Measurements from ENCODE around the gene NRG3.

Gene NRG3

GRCh38 chr10:81874875-81875466, at the start of gene NRG3:
Gene NRG3 (plus strand): TSS chr10:81875194.
- no peak for DNase-seq (ENCODE audit: low read depth)

- DNase-seq (ENCODE audit: low read depth): no peak
Measured at GRCh38 chr10:81828251-81828650, 46.7 kb upstream of the NRG3 start.

- no peak for DNase-seq (ENCODE audit: low read depth)
Measured at GRCh38 chr10:81831060-81831459, 43.9 kb upstream of the NRG3 start.

- no peak for DNase-seq (ENCODE audit: low read depth)
Measured at GRCh38 chr10:81838950-81839349, 36.0 kb upstream of the NRG3 start.

- no peak for DNase-seq (ENCODE audit: low read depth)
Measured at GRCh38 chr10:81843042-81843441, 32.0 kb upstream of the NRG3 start.

- DNase-seq (ENCODE audit: low read depth): no peak
Measured at GRCh38 chr10:81847675-81848074, 27.3 kb upstream of the NRG3 start.

- no peak for DNase-seq (ENCODE audit: low read depth)
Measured at GRCh38 chr10:81848514-81848913, 26.5 kb upstream of the NRG3 start.

GRCh38 chr10:81848931-81849330, 26.1 kb upstream of the NRG3 start:
- DNase-seq (ENCODE audit: low read depth): no peak

- DNase-seq (ENCODE audit: low read depth): no peak
Measured at GRCh38 chr10:81862596-81862995, 12.4 kb upstream of the NRG3 start.

GRCh38 chr10:81863771-81864170, 11.2 kb upstream of the NRG3 start:
- DNase-seq (ENCODE audit: low read depth): no peak

GRCh38 chr10:81865581-81865980, 9.4 kb upstream of the NRG3 start:
- DNase-seq (ENCODE audit: low read depth): no peak

- no peak for DNase-seq (ENCODE audit: low read depth)
Measured at GRCh38 chr10:81866753-81867152, 8.2 kb upstream of the NRG3 start.

GRCh38 chr10:81870472-81870871, 4.5 kb upstream of the NRG3 start:
- DNase-seq (ENCODE audit: low read depth): no peak

GRCh38 chr10:81871558-81871957, 3.4 kb upstream of the NRG3 start:
- no peak for DNase-seq (ENCODE audit: low read depth)

GRCh38 chr10:81872206-81872862, 2.7 kb upstream of the NRG3 start:
- no peak for DNase-seq (ENCODE audit: low read depth)

- no peak for DNase-seq (ENCODE audit: low read depth)
Measured at GRCh38 chr10:81873231-81873931, 1.6 kb upstream of the NRG3 start.

- DNase-seq (ENCODE audit: low read depth): no peak
Measured at GRCh38 chr10:81873932-81874816, 820 bp upstream of the NRG3 start.

- DNase-seq (ENCODE audit: low read depth): no peak
Measured at GRCh38 chr10:81875467-81876252, 666 bp downstream of the NRG3 start.

- DNase-seq (ENCODE audit: low read depth): no peak
Measured at GRCh38 chr10:81876253-81877077, 1.5 kb downstream of the NRG3 start.

GRCh38 chr10:81877596-81877995, 2.6 kb downstream of the NRG3 start:
- DNase-seq (ENCODE audit: low read depth): no peak

GRCh38 chr10:81882011-81882410, 7.0 kb downstream of the NRG3 start:
- DNase-seq (ENCODE audit: low read depth): no peak

All from stimulated activated CD8-positive, alpha-beta memory T cell treated with anti-CD3 and anti-CD28 coated beads, Interleukin-7, amount 100 ng/mL, for 24 hours (primary cell).